GM23248 (cell line): ENCODE measurements around the gene DELE1. TPM values are rescaled to one million over a fixed set of nuclear protein-coding genes. Genes with fewer than 3 reads are reported as not detected.
A peak's percentile ranks its signal among the peaks of the same experiment; 100 is the strongest.

Experiments
- DNase-seq: peaks from one replicate; pipeline ENCODE4 v3.0.0-alpha.2; 2015
- H2AFZ ChIP-seq: fragments of 200-600 bp; sonication (generic); 2 replicates; pipeline ENCODE4 v1.6.1; 2016; ENCODE audit warnings: antibody characterized with exemption
- H3F3A ChIP-seq: fragments of 200-600 bp; sonication (generic); 2 replicates; pipeline ENCODE4 v1.6.1; 2016; ENCODE audit warnings: mild to moderate bottlenecking, antibody characterized with exemption, mixed run types; ENCODE audit not compliant: insufficient read depth
- H3K27ac ChIP-seq: fragments of 200-600 bp; sonication (generic); 2 replicates; pipeline ENCODE4 v1.5.1; 2016; ENCODE audit warnings: mild to moderate bottlenecking
- H3K27me3 ChIP-seq: fragments of 200-600 bp; sonication (generic); replicated peaks from 2 replicates; pipeline ENCODE4 v1.6.1; 2016; ENCODE audit warnings: mild to moderate bottlenecking; ENCODE audit not compliant: insufficient read depth
- H3K36me3 ChIP-seq: fragments of 200-600 bp; sonication (generic); 2 replicates; pipeline ENCODE4 v1.6.1; 2016; ENCODE audit warnings: low read depth, mild to moderate bottlenecking
- H3K4me1 ChIP-seq: fragments of 200-600 bp; sonication (generic); 2 replicates; pipeline ENCODE4 v1.6.1; 2016; ENCODE audit warnings: mild to moderate bottlenecking; ENCODE audit not compliant: insufficient read depth
- H3K4me2 ChIP-seq: fragments of 200-600 bp; sonication (generic); one replicate; pipeline ENCODE4 v1.6.1; 2016; ENCODE audit warnings: mild to moderate bottlenecking; ENCODE audit not compliant: unreplicated experiment
- H3K4me3 ChIP-seq: fragments of 200-600 bp; sonication (generic); 2 replicates; pipeline ENCODE4 v1.5.1; 2016; ENCODE audit warnings: mild to moderate bottlenecking
- H3K79me2 ChIP-seq: fragments of 200-600 bp; sonication (generic); 2 replicates; pipeline ENCODE4 v1.6.1; 2016; ENCODE audit warnings: mild to moderate bottlenecking; ENCODE audit not compliant: insufficient read depth
- H3K9ac ChIP-seq: fragments of 200-600 bp; sonication (generic); 2 replicates; pipeline ENCODE4 v1.6.1; 2016; ENCODE audit warnings: mild to moderate bottlenecking
- H3K9me2 ChIP-seq: fragments of 200-600 bp; sonication (generic); 2 replicates; pipeline ENCODE4 v1.6.1; 2016; ENCODE audit warnings: mixed run types, mild to moderate bottlenecking, moderate library complexity; ENCODE audit not compliant: insufficient read depth
- H3K9me3 ChIP-seq: fragments of 200-600 bp; sonication (generic); one replicate; pipeline ENCODE4 v1.6.1; 2017; ENCODE audit warnings: low read depth
- H4K20me1 ChIP-seq: fragments of 200-600 bp; sonication (generic); 2 replicates; pipeline ENCODE4 v1.6.0; 2016; ENCODE audit not compliant: insufficient read depth
- EZH2 ChIP-seq: fragments of 200-600 bp; sonication (generic); IDR thresholded peaks from 2 replicates; pipeline ENCODE4 v1.6.1; 2018; ENCODE audit warnings: antibody characterized with exemption, mild to moderate bottlenecking; ENCODE audit not compliant: insufficient read depth, poor library complexity, severe bottlenecking
- EZH2phosphoT487 ChIP-seq: fragments of 200-600 bp; sonication (generic); IDR thresholded peaks from 2 replicates; pipeline ENCODE4 v1.6.1; 2018; ENCODE audit warnings: antibody characterized with exemption, moderate library complexity, mild to moderate bottlenecking, low read depth; ENCODE audit not compliant: insufficient read depth
- WGBS, 2 experiments: methylation state at CpG; one replicate each; pipeline ENCODE4 v1.1.6; 2015 to 2017; ENCODE audit warnings: low lambda C conversion rate in 2 of 2, low coverage in 1 of 2; ENCODE audit errors: missing lambda C conversion rate in 2 of 2; 5-methylcytosine and 5-hydroxymethylcytosine counted together
- in situ Hi-C: fragments of 300-500 bp; cut with MboI; formaldehyde crosslinking; loops from 2 replicates; pipeline ENCODE4 v1.15.0; 2020
- polyA plus RNA-seq: library from polyadenylated mRNA; unstranded; fragments of >200 nt; fragmentation: Nextera tagmentation; extraction: Ambion mirVana; gene quantifications from 2 replicates; pipeline ENCODE4 v1.2.1, GENCODE V29; 2016
- total RNA-seq: library from RNA; depleted of rRNA; stranded (reverse); fragments of >200 nt; shearing (Covaris generic); gene quantifications from 2 replicates; pipeline ENCODE4 v1.2.3, GENCODE V29; 2014

Gene DELE1
- total and polyA plus RNA-seq, 2 experiments from 2014 or later, result 35.1 to 47.9 TPM

GRCh38 chr5:141935538-141935937 lies 11.9 kb downstream of the DELE1 start:
- no peak for TF ChIP-seq EZH2
- no peak for TF ChIP-seq EZH2phosphoT487
- in situ Hi-C loops, result no loop called here
- WGBS, 2 experiments, result 72 to 77% methylated on average over 4 of the region's 4 CpGs

GRCh38 chr5:141940695-141941271 lies 17.1 kb downstream of the DELE1 start:
- in situ Hi-C loops, result no loop called here
- DNase-seq, result peak; percentile 80
- 4 to 10% methylated on average over 5 to 6 of the region's 6 CpGs for WGBS, 2 experiments

More at GRCh38 chr5:141935538-141935937, 11.9 kb downstream of the DELE1 start:
- H3K9me3 ChIP-seq, result no peaks in the 10 kb centered on the region
- no peak overlapping the region for H2AFZ ChIP-seq
- H3F3A ChIP-seq, result peaks cover 12% of the 10 kb centered on the region
- peaks cover 23% of the 10 kb centered on the region for H3K36me3 ChIP-seq
- no peaks in the 10 kb centered on the region for H4K20me1 ChIP-seq
- H3K9me2 ChIP-seq, result no peaks in the 10 kb centered on the region
- H3K9ac ChIP-seq, result no peak overlapping the region
- H3K27me3 ChIP-seq, result no peaks in the 10 kb centered on the region
- H3K4me3 ChIP-seq, result no peak overlapping the region
- no peaks in the 10 kb centered on the region for H3K79me2 ChIP-seq
- DNase-seq, result no peak
- H3K4me1 ChIP-seq, result peaks cover 11% of the 10 kb centered on the region; the same call in 1 of the 2 replicates
- no peak overlapping the region for H3K4me2 ChIP-seq
- H3K27ac ChIP-seq, result no peak overlapping the region

GRCh38 chr5:141941307-141941706 lies 17.6 kb downstream of the DELE1 start:
- 23 to 27% methylated on average over 6 of the region's 6 CpGs for WGBS, 2 experiments
- Histone ChIP-seq H3F3A (peaks cover 22% of the 10 kb centered on the region), H3K9me3 (no peaks in the 10 kb centered on the region), H3K4me1 (peaks cover 30% of the 10 kb centered on the region), H3K27ac (peak overlapping the region; percentile 77), H3K4me2 (peak overlapping the region; percentile 49), H2AFZ (0 out of 2 replicates have a peak overlapping the region, but pooled peaks have one; percentile 6), H3K9ac (peak overlapping the region; percentile 48), H3K36me3 (no peaks in the 10 kb centered on the region; the same call in 1 of the 2 replicates), H3K79me2 (no peaks in the 10 kb centered on the region), H3K27me3 (no peaks in the 10 kb centered on the region), H4K20me1 (no peaks in the 10 kb centered on the region), H3K9me2 (no peaks in the 10 kb centered on the region), H3K4me3 (no peak overlapping the region)
- TF ChIP-seq EZH2phosphoT487, result no peak
- no peak for TF ChIP-seq EZH2
- in situ Hi-C loops, result no loop called here
- DNase-seq, result peak; percentile 83

More at GRCh38 chr5:141940695-141941271, 17.1 kb downstream of the DELE1 start:
- Histone ChIP-seq H2AFZ (0 out of 2 replicates have a peak overlapping the region, but pooled peaks have one; percentile 6), H3K9ac (peak overlapping the region; percentile 48), H3K4me2 (peak overlapping the region; percentile 49), H3K4me1 (peaks cover 30% of the 10 kb centered on the region), H3F3A (peaks cover 22% of the 10 kb centered on the region), H3K27ac (peak overlapping the region; percentile 77), H3K27me3 (no peaks in the 10 kb centered on the region), H3K4me3 (no peak overlapping the region), H3K9me3 (no peaks in the 10 kb centered on the region), H4K20me1 (no peaks in the 10 kb centered on the region), H3K79me2 (no peaks in the 10 kb centered on the region), H3K36me3 (no peaks in the 10 kb centered on the region; the same call in 1 of the 2 replicates), H3K9me2 (no peaks in the 10 kb centered on the region)
- TF ChIP-seq EZH2 (no peak), EZH2phosphoT487 (no peak)

GRCh38 chr5:141941779-141942178 lies 18.1 kb downstream of the DELE1 start:
- Histone ChIP-seq H3K9ac (peak overlapping the region; percentile 14), H3K36me3 (no peaks in the 10 kb centered on the region; the same call in 1 of the 2 replicates), H3K4me3 (no peak overlapping the region), H3K27ac (peak overlapping the region; percentile 77), H3F3A (peaks cover 22% of the 10 kb centered on the region), H2AFZ (no peak overlapping the region), H3K27me3 (no peaks in the 10 kb centered on the region), H3K4me1 (peaks cover 30% of the 10 kb centered on the region), H3K79me2 (no peaks in the 10 kb centered on the region), H3K9me2 (no peaks in the 10 kb centered on the region), H3K4me2 (peak overlapping the region; percentile 49), H4K20me1 (no peaks in the 10 kb centered on the region), H3K9me3 (no peaks in the 10 kb centered on the region)
- TF ChIP-seq EZH2, result no peak
- TF ChIP-seq EZH2phosphoT487, result no peak
- in situ Hi-C loops, result no loop called here
- WGBS, 2 experiments, result 52 to 59% methylated on average over 6 of the region's 6 CpGs
- peak; percentile 45 for DNase-seq
